ENCODE measurements around the gene PROB1. TPM values are rescaled to one million over a fixed set of nuclear protein-coding genes. Genes with fewer than 3 reads are reported as not detected.

Gene PROB1
- total RNA-seq, 1 donor from 2014 or later = 0.86 TPM

DNA sequence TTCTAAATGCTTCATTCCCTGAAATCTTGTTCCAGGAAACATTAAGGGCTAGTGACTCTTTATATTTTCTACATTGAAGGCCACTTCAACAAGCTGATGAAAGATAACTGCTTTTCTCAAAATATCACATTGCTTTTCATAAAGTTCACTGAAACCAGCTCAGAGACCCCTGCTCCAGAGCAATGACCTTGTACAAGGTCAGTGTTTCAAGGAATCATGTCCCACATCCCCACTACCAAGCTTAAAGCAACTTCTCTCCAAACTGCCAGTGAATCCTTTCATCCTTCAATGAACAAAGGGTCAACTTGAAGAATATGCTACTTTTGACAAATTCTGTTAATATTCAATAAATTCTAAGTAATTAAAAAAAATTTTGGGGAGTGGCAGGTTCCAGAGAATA, 21.0 kb upstream of the PROB1 start:
- Histone ChIP-seq H3K27me3 (ENCODE audit: low read depth) (no peaks in the 10 kb centered on the region), H3K9me3 (no peaks in the 10 kb centered on the region), H3K4me1 (peaks cover 32% of the 10 kb centered on the region), H3K36me3 (peaks cover 25% of the 10 kb centered on the region), H3K27ac (no peak overlapping the region), H3K4me3 (no peak overlapping the region)
- DNase-seq (no peak), ATAC-seq (no peak)
- intact Hi-C loops (cut with DNase I) = no loop called here
- TF ChIP-seq, protein P1, sequence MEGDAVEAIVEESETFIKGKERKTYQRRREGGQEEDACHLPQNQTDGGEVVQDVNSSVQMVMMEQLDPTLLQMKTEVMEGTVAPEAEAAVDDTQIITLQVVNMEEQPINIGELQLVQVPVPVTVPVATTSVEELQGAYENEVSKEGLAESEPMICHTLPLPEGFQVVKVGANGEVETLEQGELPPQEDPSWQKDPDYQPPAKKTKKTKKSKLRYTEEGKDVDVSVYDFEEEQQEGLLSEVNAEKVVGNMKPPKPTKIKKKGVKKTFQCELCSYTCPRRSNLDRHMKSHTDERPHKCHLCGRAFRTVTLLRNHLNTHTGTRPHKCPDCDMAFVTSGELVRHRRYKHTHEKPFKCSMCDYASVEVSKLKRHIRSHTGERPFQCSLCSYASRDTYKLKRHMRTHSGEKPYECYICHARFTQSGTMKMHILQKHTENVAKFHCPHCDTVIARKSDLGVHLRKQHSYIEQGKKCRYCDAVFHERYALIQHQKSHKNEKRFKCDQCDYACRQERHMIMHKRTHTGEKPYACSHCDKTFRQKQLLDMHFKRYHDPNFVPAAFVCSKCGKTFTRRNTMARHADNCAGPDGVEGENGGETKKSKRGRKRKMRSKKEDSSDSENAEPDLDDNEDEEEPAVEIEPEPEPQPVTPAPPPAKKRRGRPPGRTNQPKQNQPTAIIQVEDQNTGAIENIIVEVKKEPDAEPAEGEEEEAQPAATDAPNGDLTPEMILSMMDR (IDR thresholded peaks at IDR 0.05) = no peak

DNA sequence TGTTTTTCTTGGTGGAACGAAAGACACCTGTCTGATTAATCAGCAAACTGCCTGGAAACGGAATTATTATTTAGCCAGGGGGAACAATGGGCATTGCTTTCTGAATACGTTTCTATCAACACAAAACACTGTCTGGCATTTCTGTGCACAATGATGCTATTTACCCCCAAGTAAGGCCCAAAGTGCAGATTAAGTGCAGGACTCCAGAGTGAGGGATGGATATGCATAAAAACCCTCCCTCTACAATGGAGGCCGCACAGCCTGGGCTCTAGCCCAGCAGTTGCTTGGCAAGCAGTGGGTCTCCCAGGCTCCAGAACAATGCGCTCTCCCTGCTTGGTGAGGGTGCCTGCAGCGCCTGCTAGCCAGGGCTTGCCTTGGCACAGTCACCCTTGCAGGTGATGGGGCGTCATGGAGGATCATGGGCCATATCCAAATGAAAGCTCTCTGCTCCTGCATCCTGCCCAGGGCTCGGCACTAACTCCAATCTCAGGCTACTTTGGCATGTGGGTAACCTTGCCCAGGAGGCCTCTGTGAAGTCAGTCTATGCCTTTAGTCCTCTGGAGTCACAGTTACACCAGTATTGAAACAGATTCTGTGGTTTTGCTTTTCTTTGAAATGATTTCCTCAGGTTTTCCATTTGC, 20.4 kb upstream of the PROB1 start:
- Histone ChIP-seq H3K4me3 (no peak overlapping the region), H3K27me3 (ENCODE audit: low read depth) (no peaks in the 10 kb centered on the region), H3K27ac (no peak overlapping the region), H3K4me1 (peaks cover 32% of the 10 kb centered on the region), H3K9me3 (no peaks in the 10 kb centered on the region), H3K36me3 (peaks cover 25% of the 10 kb centered on the region)
- ATAC-seq = peak in 1 of 2 donors; percentile 16
- intact Hi-C loops (cut with DNase I) = no loop called here
- TF ChIP-seq, protein P1 (IDR thresholded peaks at IDR 0.05) = no peak
- no peak for DNase-seq

DNA sequence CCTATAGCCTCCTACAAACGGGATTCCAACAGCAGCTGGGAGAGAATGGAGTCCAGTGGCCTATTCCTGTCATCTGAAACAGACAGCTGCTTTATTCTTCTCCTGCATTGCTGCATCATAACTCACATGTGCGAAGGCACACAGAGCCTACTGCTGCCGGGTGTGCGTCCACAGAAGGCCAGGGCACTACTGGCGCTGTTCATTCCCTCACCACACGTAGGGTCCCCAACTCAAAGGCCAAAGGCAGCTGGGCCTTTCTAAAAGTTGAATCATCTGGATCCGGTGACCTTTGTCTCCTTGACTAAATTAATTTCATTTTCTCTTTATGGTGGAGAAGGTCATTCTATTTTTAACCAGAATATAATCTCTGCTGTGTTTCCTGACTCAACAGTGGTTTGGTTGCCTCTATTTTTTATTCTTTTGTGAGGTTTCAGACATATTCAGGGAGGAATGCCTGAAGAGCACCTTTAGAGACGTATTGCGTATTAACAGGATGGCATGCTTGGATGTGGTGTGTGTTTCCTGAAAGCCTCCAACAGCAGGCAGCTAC, 19.8 kb upstream of the PROB1 start:
- intact Hi-C loops (cut with DNase I) = no loop called here
- DNase-seq = no peak
- TF ChIP-seq, protein P1 (IDR thresholded peaks at IDR 0.05) = no peak
- ATAC-seq = no peak
- no peaks in the 10 kb centered on the region for H3K9me3 ChIP-seq
- H3K4me3 ChIP-seq = no peak overlapping the region
- H3K27me3 ChIP-seq (ENCODE audit: low read depth) = no peaks in the 10 kb centered on the region
- H3K36me3 ChIP-seq = peaks cover 21% of the 10 kb centered on the region
- H3K27ac ChIP-seq = no peak overlapping the region
- peaks cover 32% of the 10 kb centered on the region for H3K4me1 ChIP-seq

DNA sequence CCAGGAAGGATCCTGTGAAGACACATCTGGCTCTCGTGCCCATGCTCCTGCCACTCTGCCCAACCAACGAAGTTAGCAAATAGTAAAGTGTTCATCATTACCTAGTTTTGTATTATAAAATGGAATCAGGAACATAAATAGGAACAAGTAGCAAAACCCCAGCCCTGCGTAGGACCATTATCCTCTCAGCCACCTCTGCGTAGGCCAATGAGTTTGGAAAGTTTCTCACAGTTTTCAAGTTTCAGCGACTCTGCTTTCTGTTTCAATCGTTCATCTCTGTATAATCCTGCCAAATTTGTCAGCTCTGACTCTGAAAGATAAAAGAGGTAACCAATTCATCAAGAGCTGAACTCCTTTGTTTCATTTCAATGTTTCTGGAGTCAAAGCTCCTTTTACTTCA, 19.1 kb upstream of the PROB1 start:
- H3K9me3 ChIP-seq = no peaks in the 10 kb centered on the region
- no peaks in the 10 kb centered on the region for H3K27me3 ChIP-seq (ENCODE audit: low read depth)
- H3K27ac ChIP-seq = no peak overlapping the region
- DNase-seq = no peak
- ATAC-seq = no peak
- intact Hi-C loops (cut with DNase I) = no loop called here
- TF ChIP-seq, protein P1 (IDR thresholded peaks at IDR 0.05) = no peak
- no peak overlapping the region for H3K4me3 ChIP-seq
- peaks cover 27% of the 10 kb centered on the region for H3K4me1 ChIP-seq
- H3K36me3 ChIP-seq = peaks cover 14% of the 10 kb centered on the region

DNA sequence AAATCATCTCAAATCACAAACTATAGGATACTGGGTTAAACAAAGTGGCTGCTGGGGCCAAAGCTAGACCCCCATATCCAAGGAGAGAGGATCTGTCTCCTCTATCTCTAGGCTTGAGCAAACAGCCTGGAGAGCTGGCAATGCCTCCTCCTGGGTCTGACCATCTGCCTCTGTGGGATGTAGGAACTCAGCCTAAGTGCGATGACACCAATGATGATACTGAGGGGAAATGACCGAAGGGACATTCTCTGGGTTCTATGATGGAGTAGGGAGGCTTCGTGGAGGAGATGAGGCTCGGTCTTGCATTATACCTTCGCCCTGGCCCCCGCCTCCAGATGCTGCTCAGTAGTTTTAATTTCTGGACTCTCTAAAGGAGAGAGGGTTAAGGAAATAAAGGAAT, 18.2 kb upstream of the PROB1 start:
- H3K27ac ChIP-seq = no peak overlapping the region
- no peaks in the 10 kb centered on the region for H3K27me3 ChIP-seq (ENCODE audit: low read depth)
- DNase-seq = no peak
- H3K36me3 ChIP-seq = peaks cover 13% of the 10 kb centered on the region
- TF ChIP-seq, protein P1 (IDR thresholded peaks at IDR 0.05) = no peak
- H3K9me3 ChIP-seq = no peaks in the 10 kb centered on the region
- intact Hi-C loops (cut with DNase I) = no loop called here
- peaks cover 19% of the 10 kb centered on the region for H3K4me1 ChIP-seq
- no peak for ATAC-seq
- H3K4me3 ChIP-seq = no peak overlapping the region
